Left ventricle myocardium inferior (tissue), 1 donor: ENCODE results near the gene CLMN. TPM values are rescaled to one million over a fixed set of nuclear protein-coding genes. Genes with fewer than 3 reads are reported as not detected.

Source experiments
- DNase-seq: peaks from one replicate; pipeline ENCODE4 v3.0.0-alpha.2; 2020
- H3K27ac ChIP-seq: fragments of 200-600 bp; replicated peaks from 2 replicates; pipeline ENCODE4 v1.8.0; 2021
- H3K27me3 ChIP-seq: fragments of 200-600 bp; 2 replicates; pipeline ENCODE4 v1.8.0; 2021; ENCODE audit warnings: low read depth
- H3K36me3 ChIP-seq: fragments of 200-600 bp; 2 replicates; pipeline ENCODE4 v1.8.0; 2021
- H3K4me1 ChIP-seq: fragments of 200-600 bp; 2 replicates; pipeline ENCODE4 v1.8.0; 2021
- H3K4me3 ChIP-seq: fragments of 200-600 bp; 2 replicates; pipeline ENCODE4 v1.8.0; 2021; ENCODE audit warnings: mild to moderate bottlenecking, moderate library complexity
- H3K9me3 ChIP-seq: fragments of 200-600 bp; replicated peaks from 2 replicates; pipeline ENCODE4 v1.8.0; 2021
- intact Hi-C: fragments of 100-400 bp; cut with micrococcal nuclease; formaldehyde crosslinking; loops from one replicate; pipeline ENCODE4 v1.11.0; 2022
- total RNA-seq: library from RNA; stranded (reverse); fragmentation: NEBNext Ultra II Directional; extraction: Animal tissue kit (Norgen Biotek cat#: 25700); gene quantifications from one replicate; pipeline ENCODE4 v1.2.1, GENCODE V29; 2021
- TF ChIP-seq, protein P1 (sequence below): fragments of 200-600 bp; IDR thresholded peaks from 2 replicates; pipeline ENCODE4 v1.8.0; 2021; ENCODE audit warnings: antibody characterized with exemption, mild to moderate bottlenecking, borderline replicate concordance
- donor health status: DM: no; HTN: yes; CAD: no; lungs with severe emphysema.

The CLMN gene
- total RNA-seq, 1 donor from 2014 or later: 3.7 TPM

DNA sequence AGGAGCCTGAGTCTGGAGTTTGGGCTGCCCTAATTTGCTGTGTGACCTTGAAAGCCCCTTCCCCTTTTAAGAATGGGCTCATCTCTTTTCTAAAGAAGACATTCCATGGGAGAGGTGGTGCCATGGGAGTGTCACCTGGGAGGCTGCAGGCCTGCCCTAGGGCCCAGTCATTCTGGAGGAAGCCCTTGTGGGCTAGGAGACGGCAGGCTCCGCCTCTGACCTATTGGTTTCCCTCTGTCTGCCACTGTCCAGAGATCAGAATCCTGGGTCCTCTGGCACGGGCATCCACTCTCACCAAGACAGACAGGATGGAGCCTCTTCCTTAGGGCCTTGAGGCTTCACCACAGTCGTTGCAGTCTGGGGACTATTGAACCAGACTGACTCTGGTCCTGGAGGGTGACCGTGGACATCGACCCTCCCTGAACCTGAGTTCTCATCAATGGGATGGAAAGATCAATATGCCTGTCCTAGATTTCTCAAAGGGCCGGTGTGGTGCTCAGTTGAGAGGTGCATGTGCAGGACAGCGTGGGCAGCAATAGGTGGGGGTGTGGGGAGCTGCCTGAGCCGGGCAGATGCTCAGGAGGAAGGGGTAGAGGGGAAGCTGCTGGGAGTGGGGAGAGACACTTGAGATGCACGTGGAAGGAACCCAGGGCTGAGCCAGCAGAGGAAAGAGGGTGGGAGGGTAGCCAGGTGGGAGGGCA, 12.2 kb upstream of the CLMN start:
- H3K27ac ChIP-seq: no peak overlapping the region
- peaks cover 7% of the 10 kb centered on the region for H3K9me3 ChIP-seq
- TF ChIP-seq, protein P1, sequence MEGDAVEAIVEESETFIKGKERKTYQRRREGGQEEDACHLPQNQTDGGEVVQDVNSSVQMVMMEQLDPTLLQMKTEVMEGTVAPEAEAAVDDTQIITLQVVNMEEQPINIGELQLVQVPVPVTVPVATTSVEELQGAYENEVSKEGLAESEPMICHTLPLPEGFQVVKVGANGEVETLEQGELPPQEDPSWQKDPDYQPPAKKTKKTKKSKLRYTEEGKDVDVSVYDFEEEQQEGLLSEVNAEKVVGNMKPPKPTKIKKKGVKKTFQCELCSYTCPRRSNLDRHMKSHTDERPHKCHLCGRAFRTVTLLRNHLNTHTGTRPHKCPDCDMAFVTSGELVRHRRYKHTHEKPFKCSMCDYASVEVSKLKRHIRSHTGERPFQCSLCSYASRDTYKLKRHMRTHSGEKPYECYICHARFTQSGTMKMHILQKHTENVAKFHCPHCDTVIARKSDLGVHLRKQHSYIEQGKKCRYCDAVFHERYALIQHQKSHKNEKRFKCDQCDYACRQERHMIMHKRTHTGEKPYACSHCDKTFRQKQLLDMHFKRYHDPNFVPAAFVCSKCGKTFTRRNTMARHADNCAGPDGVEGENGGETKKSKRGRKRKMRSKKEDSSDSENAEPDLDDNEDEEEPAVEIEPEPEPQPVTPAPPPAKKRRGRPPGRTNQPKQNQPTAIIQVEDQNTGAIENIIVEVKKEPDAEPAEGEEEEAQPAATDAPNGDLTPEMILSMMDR: no peak
- intact Hi-C loops: no loop called here
- H3K27me3 ChIP-seq: peaks cover 22% of the 10 kb centered on the region
- DNase-seq: no peak
- H3K36me3 ChIP-seq: no peaks in the 10 kb centered on the region
- H3K4me1 ChIP-seq: no peaks in the 10 kb centered on the region
- H3K4me3 ChIP-seq: no peak overlapping the region

DNA sequence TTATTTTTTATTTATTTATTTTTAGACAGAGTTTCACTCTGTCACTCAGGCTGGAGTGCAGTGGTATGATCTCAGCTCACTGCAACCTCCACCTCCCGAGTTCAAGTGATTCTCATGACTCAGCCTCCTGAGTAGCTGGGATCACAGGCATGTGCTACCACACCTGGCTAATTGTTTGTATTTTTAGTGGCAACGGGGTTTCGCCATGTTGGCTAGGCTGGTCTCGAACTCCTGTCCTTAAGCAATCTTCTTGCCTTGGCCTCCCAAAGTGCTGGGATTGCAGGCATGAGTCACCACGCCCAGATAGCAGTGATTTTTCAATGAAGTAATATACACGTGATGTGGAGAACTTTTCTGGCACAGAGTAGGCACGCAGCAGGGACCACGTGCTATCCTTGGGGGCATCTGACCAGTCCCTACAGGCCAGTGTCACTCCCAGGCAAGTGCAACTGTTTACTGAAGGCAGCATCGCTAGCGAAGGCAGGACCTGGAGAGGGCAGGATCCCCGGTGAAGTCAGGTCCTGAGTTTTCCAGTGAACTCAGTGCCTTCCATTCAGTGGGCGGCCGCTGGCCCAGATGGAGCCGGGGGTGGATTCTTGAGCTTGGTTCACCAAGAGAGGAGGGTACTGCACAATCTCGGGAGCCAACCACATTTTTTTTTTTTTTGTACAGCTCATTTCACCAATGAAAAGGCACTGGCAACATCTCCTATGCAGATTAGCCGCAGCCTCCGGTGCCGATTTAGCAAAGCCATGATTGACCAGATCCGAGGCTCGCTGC, 11.1 kb upstream of the CLMN start:
- Histone ChIP-seq H3K4me1 (no peaks in the 10 kb centered on the region), H3K9me3 (peaks cover 7% of the 10 kb centered on the region), H3K27me3 (peaks cover 15% of the 10 kb centered on the region), H3K27ac (no peak overlapping the region), H3K36me3 (no peaks in the 10 kb centered on the region), H3K4me3 (no peak overlapping the region)
- TF ChIP-seq, protein P1: no peak
- intact Hi-C loops: no loop called here
- DNase-seq: no peak

DNA sequence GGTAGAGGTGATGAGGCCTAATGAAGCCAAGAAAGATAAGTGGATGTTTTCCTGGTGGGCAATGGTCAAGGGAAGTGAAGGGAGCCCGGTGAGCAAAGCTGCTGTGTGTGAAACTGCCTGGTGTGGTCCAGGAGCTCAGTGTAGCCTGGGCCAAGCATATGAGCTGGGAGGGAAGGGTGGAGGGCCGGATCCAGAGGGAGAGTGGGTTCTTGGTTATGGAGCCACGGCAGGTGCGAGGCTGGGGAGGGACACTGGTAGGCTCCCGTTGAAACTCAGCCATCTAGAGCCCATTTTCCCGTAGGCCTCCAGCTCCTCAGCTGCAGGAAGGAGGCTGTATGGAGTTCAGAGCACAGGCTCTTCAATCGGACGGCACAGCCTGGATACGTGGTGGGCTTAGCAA, 10.2 kb upstream of the CLMN start:
- intact Hi-C loops: no loop called here
- TF ChIP-seq, protein P1: no peak
- Histone ChIP-seq H3K27ac (no peak overlapping the region), H3K4me3 (no peak overlapping the region), H3K36me3 (no peaks in the 10 kb centered on the region), H3K27me3 (peaks cover 13% of the 10 kb centered on the region), H3K4me1 (no peaks in the 10 kb centered on the region), H3K9me3 (peaks cover 5% of the 10 kb centered on the region)
- no peak for DNase-seq

DNA sequence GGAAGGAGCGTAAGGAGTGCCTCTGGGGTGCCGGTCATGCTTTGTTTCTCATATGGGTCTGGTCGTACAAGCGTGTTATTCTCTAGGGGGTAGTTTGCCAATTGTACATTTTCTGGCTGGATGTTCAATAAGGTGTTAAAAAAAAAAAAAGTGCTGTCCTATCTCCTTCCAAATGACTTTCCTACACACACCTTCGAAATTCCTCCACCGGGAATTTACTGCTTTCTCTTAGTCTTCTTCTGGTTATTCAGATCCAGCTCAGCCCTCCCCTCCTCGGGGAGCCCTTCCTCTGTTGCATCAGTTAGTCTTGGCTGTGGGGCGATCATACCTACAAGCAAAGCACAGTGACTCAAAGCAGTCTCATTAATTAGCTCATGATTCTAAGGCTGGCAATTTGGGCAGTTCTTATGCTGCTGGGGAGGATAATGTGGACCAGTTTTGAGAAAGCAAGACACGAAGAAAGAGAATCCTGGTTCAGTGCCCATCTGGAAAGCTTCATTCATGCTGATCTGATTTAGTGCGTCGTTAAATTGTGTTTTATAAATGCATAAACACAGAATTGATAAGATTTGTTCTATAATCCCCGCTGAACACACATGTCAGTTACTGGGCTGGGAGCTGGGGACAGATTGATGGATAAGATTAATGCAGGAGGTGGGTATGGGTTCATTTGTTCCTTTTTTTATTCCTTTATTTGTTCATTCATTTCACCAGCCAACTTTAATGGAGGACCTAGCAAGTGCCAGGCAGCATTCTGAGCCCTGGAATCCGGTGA, 9.2 kb upstream of the CLMN start:
- intact Hi-C loops: no loop called here
- Histone ChIP-seq H3K4me3 (no peak overlapping the region), H3K9me3 (no peaks in the 10 kb centered on the region), H3K27ac (no peak overlapping the region), H3K27me3 (peaks cover 13% of the 10 kb centered on the region), H3K4me1 (no peaks in the 10 kb centered on the region), H3K36me3 (no peaks in the 10 kb centered on the region)
- TF ChIP-seq, protein P1: no peak
- no peak for DNase-seq

DNA sequence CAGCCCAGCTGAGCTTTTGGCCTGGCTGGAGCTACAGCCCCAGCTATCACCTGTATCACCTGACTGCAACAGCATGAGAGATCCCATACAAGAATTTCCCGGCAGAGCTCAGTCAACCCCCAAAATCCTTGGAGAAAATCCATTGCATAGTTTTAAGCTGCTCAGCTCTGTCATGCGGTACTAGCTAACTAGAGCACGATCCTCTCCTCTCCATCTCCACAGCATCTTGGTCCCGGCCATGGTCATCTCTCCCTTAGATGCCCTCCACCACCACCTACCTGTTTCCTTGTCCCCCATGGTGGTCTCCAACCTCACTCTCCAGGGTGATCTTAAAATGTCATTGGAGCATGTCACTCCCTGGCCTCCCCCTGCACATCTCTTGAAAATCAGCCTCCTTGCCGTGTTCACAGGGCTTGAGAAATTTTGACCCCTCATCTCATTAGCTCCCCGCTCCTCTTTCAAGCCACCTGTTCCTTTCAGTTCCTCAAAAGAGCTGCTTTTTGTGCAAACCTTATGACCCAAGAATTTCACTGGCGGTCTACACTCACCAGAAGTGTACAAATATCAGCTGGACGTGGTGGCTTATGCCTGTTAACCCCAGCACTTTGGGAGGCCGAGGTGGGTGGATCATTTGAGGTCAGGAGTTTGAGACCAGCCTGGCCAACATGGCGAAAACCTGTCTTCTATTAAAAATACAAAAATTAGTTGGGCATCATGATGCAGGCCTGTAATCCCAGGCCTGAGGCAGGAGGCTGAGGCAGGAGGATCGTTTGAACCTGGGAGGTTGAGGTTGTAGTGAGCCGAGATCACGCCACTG, 8.1 kb upstream of the CLMN start:
- no peak for DNase-seq
- intact Hi-C loops: no loop called here
- no peak overlapping the region for H3K27ac ChIP-seq
- H3K27me3 ChIP-seq: peaks cover 13% of the 10 kb centered on the region
- no peaks in the 10 kb centered on the region for H3K9me3 ChIP-seq
- no peaks in the 10 kb centered on the region for H3K4me1 ChIP-seq
- TF ChIP-seq, protein P1: no peak
- H3K36me3 ChIP-seq: no peaks in the 10 kb centered on the region
- H3K4me3 ChIP-seq: no peak overlapping the region
